T-helper 9 cell (primary cell): ENCODE data around the gene HAPSTR1.
A peak's percentile ranks its signal among the peaks of the same experiment; 100 is the strongest.
"Not testable (repeated sequence)": the region's sequence is repeated elsewhere in the genome, so short reads cannot be mapped to it uniquely, and the experiment has no call there.

Source experiments
- DNase-seq: peaks from one replicate; pipeline ENCODE4 v3.0.0-alpha.2; 2020
- total RNA-seq, 2 donors: gene quantifications; one replicate each; lab custom pipeline; 2026; lab: John Stamatoyannopoulos, UW

Gene HAPSTR1, protein sequence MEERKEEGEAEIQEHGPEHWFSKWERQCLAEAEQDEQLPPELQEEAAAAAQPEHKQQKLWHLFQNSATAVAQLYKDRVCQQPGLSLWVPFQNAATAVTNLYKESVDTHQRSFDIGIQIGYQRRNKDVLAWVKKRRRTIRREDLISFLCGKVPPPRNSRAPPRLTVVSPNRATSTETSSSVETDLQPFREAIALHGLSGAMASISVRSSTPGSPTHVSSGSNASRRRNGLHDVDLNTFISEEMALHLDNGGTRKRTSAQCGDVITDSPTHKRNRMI
- total RNA-seq = 209 to 381 reads per million in 2 donors

DNA sequence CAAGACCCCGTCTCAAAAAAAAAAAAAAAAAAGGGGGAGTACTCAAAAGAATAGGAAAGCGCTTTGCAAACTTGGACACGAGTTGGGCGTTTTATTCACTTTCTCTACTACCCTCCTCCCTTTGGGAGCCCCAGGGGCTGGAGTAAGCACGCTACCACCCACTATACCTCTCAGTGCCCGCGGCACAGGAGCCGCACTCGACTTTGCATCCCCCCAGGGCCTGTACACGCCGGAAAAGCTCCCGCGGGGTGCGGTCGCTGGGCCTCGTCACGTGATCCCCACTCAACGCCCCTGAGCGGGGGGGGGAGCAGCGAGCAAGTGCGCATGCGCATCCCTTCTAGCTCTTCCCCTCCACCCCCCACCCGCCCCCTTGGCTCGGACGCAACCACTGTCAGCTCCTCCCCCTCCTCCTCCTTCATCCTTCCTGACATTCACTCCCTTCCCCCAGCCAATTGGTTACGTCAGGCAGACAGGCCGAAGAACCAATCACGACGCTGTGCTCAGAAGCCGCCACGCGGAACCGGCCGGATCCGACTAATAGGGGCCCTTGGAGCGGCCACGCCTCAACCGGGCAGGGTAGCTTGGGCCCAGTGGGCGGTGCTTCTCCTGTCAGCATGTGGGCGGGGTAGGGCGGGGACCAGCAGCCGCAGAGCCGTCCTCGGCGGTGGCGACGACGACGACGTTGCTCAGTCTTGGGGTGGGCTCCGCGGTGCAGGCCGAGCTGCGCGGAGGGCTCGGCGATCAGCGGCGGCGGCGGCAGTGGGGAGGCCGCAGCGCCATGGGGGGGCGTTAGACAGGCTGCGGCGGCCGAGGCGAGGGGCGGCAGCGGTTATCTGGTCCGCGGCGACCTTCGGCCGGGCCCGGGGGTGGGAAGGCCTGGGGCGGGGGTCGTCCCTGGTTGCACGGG, at the start of gene HAPSTR1:
HAPSTR1 (plus strand) TSS at position 685 of the 907 bp plus-strand sequence. CDS start 401 bp downstream, outside the sequence.
- peak; percentile 98 for DNase-seq

DNA sequence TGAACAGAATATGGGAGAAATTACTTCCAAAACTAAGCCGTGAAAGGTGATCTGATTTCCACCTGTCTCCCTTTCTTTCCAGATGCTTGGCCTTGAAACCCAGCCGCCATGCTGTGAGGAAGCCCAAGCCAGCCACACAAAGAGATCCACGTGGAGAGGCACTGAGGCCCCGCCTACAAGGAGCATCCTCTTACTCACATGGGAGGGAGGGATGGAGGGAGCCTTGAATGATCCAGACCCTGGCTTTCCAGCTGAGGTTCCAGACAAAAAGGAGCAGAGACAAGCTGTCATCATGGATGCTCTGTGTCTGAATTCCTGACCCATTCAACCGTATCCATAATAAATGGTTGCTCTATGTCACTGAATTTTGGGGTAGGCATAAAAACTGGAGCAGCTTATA, 48.9 kb upstream of the HAPSTR1 start:
- no peak for DNase-seq

DNA sequence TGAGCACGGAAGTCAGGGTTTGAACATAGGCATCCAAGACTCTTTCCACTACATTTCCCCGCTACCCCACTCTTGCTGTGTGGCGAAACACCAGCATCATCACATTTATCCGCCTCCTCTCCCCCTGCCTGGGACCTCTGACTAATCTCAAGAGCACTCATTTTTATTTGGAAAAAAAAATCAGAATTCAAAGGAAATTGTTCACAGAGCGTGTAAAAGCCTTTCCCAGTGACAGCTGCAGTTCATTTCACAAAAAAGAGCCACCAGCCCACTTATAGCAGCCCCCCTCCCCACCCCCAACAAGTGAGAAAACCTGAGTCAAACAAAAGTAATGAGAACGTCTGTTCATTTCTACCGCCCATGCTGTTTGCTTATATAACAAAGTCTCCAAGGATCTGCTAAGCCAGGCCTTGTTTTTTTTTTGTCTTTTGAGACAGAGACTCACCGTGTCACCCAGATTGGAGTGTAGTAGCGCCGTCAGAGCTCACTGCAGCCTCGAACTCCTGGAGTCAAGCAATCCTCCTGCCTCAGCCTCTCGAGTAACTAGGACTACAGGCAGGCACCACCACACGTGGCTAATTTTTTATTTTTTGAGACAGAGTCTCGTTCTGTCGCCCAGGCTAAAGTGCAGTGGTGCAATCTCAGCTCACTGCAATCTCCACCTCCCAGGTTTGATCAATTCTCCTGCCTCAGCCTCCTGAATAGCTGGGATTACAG, 48.3 kb upstream of the HAPSTR1 start:
- no peak for DNase-seq

DNA sequence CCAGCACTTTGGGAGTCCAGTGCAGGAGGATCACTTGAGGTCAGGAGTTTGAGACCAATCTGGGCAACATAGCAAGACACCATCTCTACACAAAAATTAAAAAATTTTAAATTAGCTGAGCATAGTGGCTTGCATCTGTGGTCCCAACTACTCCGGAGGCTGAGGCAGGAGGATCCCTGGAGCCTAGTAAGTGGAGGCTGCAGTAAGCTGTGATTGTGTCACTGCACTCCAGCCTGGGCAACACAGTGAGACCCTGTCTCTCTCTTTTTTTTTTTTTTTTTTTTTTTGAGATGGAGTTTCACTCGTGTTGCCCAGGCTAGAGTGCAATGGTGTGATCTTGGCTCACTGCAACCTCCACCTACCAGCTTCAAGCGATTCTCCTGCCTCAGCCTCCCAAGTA, 45.9 kb upstream of the HAPSTR1 start:
- not testable (repeated sequence) for DNase-seq

DNA sequence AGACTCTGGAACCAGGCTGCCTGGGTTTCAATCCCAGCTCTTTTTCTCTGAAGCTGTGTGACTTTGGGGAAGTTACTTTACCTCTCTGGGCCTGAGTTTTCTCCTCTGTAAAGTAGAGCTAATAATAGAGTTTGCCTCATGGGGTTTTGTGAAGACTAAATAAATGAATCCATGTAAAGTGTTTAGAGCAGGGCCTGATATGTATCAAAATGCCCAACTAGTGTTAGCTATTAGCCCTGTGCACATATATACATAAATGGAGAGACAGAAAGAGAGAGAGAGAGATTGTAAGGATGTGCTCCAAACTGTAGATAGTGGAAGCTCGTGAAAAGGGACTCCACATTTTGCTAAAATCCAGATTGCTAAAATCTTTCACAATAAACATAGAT, 44.8 kb upstream of the HAPSTR1 start:
- no peak for DNase-seq

DNA sequence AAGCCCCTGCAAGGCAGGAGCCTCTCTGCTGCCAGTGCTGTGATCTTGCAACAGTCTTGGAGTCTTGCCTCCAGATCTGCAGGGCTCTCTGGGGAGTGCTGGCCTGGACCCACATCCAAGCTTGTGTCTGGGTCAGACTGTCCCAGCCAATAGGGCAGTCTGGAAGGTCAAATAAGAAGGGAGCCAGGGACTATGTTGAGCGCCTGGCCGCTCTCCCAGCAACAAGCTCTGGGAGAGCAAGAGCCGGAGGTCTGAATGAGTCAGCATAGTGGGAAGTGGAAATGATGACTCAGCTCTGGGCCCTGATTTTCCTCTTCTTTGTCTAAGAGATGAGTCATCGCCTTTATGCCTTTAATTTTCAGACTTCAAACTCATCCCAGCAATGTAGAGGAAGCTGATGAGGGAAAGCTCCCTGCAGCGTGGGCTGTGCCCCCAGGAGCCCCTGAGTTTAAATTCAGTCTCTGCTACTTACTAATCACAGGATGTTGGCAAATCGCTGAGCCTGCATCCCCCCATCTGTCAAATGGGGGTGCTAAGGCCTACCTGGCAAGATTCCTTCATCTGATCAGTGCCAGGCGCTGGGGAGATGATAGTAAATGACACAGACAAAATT, 43.6 kb upstream of the HAPSTR1 start:
- DNase-seq = no peak

DNA sequence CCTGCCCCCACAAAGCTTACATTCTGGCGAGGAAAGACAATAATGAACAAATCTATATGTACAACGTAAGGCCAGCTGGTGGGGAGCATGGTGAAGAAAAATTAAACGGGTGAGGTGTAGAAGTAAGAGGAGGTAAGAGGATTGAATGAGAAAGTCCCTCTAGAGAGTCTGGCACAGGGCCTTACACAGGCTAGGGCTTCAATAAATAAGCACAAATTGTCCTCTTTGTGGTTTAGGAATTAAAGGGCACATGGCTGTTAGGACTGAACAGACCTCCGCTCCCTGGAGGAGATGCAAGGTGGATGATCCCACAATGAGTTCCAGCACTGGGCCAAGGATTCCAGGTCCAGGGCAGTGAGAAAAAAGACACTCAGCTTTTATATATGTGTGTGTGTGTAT, 43.1 kb upstream of the HAPSTR1 start:
- DNase-seq = no peak

DNA sequence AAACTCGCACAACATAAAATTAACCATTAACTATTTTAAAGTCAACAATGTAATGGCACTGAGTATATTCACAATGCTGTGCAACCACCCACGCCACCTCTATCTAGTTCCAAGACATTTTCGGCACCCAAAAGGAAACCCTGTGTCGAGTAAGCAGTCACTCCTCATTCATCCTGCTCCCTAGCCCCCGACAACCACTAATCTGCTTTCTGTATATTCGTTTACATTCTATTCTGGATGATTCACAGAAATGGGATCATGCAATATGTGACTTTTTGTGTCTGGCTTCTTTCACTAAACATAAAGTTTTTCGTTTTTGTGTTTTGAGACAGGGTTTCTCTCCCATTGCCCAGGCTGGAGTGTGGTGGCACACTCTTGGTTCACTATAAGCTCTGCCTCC, 42.2 kb upstream of the HAPSTR1 start:
- no peak for DNase-seq

DNA sequence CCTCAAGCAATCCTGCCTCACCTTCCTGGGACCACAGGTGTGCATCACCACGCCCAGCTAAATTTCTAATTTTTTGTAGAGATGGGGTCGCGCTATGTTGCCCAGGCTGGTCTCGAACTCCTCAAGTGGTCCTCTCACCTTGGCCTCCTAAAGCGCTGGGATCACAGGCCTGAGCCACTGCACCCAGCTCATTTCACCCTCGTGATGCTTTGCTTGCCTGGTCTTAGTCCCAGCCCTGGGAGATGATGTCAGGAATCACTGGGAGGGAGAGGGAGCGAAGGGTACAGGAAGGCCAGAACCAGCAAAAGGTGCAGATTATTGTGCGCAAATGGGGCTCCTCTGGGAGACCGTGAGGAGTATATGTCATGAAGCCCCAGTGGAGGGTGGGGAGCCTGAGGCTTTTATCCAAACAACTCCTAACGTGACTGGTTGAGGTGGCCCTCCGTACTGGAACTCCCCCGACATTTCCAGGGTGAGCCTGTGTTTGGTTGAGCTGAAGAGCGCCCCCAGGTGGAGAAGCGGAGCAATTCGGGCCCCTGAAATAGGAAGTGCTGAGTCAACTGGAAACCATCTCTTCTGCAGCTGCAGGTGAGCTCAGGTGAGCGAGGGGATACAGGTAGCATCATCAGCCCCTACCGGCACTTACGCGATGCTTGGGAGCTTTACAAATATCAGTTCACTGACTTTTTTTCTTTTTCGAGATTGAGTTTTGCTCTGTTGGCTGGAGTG, 41.2 kb upstream of the HAPSTR1 start:
- no peak for DNase-seq

DNA sequence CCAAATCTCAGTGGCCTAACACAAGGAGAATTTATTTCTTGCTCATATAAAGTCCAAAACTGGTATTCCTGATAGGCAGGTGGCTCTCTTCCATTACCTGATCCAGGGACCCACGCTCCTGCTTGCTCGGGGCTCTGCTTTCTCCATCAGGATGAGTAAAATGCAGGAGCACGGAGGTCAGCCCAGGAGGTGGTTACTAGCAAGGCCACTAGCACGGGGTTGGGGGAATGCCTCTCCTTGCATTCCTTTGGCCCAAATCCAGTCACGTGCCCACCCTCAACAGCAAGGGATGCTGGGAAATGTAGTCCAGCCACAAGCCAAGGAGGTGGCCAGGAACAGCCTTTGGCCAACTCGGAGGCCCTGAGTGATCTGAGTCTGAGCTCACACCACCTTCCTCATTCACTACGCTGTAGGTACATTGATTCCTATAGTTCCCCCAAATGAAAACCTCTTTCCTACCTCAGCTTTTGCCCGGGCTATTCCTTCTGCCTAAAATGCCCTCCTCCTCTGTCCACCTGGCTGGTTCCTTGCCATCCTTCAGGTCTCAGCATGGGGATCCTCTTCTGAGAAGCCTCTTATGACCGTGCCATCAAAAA, 38.3 kb upstream of the HAPSTR1 start:
- no peak for DNase-seq

DNA sequence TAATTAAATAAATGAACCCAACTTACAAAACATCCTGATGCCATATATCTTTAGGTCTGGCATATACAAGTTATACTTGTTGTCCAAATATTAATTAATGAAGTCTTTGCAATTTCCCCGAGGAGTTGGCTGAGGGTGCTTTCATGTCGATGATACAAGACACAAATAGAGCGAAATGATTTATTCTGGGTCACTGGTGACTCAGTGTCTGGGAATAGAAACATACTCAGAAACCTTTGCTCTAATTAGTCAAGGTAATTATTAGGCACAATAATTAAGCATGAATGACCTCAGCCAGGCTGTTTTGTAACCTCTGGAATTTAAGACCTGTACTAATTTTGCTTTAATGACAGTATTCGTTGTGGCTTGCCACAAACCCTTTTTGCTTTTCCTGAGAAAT, 37.0 kb upstream of the HAPSTR1 start:
- no peak for DNase-seq

DNA sequence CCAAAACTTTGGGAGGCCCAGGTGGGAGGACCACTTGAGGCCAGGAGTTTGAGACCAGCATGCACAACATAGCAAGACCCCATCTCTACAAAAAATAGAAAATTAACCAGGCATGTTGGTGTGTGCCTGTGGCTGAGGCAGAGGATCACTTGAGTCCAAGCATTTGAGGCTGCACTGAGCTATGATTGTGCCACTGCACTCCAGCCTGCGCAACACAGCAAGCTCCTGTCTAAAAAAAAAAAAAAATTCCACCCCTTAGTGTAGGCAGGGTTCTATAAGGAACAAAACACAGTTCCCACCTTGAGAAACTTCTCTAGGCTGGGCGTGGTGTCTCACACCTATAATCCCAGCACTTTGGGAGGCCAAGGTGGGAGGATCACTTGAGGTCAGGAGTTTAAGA, 36.3 kb upstream of the HAPSTR1 start:
- no peak for DNase-seq

DNA sequence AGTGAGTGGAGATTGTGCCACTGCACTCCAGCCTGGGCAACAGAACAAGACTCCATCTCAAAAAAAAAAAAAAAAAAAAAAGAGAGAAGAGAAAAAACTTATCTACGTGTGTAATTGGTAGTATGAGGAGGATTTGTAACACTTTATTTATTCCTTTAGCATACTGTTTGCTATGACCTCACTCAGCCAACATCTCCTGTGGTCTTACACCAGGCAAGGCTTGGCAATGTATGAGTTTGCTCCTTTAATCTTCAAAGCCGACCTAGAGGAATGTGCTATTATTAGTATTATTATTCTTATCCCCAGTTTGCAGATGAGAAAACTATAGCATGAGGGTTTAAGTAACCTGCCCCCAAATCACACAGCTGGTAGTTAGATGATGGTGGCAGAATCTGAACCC, 35.8 kb upstream of the HAPSTR1 start:
- DNase-seq = no peak

DNA sequence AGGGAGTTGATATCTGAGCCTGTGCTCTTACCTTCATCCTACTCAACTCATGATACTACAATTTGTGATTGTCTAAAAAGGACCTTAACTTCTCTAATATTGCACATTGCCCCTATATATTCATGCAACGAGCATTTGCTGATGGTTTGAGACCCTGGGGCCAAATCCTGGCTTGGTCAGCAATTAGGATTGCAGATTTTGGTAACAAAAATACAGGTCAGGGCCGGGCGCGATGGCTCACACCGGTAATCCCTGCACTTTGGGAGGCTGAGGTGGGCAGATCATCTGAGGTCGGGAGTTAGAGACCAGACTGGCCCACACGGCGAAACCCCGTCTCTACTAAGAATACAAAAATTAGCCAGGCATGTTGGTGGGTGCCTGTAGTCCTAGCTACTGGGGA, 35.4 kb upstream of the HAPSTR1 start:
- DNase-seq = no peak

DNA sequence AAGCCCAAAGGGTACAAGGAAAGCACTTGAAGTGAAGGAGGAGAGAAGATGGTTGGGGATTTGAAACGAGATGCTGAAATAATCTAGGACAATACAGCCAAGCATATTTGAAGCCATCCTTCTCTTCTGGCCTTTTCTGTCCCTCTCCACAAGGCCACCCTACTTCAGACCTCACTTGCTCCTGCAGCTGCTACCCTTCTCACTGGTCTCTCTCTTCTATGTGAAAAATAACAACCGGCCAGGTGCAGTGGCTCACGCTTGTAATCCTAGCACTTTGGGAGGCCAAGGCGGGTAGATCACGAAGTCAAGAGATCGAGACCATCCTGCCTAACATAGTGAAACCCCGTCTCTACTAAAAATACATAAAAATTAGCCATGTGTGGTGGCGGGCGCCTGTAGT, 33.2 kb upstream of the HAPSTR1 start:
- DNase-seq = no peak

DNA sequence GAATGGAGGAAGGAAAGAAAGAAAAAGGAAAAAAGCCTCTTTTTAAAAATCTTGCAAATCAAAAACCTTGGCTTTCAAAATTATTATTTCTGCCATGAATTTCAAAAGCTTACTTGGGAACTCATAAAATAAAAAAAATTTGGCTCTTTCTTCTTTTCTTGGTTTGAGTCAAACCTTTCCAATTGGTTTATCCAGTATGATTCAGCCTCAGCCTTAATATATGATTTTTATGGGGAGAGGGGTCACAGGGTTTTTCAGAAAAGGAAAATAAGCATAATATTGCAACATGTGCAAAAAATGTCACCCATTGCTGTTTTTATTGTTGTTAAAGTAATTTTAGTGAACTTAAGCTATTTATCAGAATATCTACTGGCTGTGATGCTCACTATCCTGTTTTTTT, 31.2 kb upstream of the HAPSTR1 start:
- no peak for DNase-seq

DNA sequence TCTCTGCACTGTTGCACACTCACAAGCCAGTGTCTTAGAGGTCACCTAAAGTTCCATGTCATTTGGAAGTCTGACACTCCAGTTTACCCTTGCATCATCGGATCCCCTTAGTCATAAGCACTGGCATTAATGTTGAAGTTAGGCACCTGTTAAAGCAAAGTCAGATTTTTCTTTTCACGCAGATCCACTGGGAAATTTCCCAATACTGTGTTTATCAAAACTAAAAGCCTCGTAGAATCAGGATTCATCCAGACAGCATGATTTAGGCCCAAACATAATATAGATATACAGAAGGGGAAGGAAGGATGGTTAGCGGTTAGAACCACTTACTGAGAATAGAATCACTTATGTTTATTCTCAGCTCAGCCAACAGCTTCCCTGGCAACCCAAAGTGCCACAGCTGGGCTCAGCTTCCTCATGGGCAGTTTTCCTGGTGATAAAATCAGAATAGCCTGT, 30.1 kb upstream of the HAPSTR1 start:
- no peak for DNase-seq

DNA sequence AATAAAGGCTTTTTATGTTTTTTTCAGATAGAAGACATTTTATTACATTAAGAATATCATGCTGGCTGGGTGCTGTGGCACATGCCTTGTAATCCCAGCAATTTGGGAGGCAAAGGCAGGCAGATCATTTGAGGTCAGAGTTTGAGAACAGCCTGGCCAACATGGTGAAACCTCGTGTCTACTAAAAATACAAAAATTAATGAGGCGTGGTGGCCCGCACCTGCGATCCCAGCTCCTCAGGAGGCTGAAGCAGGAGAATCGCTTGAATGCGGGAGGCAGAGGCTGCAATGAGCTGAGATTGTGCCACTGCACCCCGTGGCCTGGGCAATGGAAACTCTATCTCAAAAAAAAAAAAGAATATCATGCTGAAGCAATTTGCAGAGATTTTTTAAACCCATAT, 29.1 kb upstream of the HAPSTR1 start:
- DNase-seq = no peak

DNA sequence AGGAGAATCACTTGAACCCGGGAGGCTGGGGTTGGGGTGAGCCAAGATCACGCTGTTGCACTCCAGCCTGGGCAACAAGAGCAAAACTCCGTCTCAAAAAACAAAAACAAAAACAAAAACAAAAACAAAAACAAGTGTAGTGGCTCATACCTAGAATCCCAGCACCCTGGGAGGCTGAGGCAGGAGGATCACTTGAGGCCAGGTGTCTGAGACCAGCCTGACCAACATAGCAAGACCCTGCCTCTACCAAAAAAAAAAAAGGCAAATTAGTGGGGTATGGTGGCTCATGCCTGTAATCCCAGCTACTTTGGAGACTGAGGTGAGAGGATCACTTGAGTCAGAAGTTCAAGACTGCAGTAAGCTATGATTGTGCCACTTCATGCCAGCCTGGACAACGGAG, 26.4 kb upstream of the HAPSTR1 start:
- no peak for DNase-seq

DNA sequence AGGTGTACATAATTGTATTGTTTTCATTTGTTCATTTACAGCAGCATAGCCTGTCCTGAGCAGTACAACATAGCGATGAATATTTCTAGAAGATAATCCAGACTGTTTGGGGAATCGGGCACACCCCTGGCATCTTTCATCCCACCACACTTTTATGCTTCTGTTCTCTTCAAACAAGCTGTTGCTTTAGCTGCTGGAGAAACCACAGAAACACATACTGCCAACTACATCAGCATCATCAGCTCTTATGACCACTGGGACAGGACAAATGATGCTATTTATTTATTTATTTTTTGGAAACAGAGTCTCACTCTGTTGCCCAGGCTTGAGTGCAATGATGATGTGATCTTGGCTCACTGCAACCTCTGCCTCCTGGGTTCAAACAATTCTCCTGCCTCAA, 22.6 kb upstream of the HAPSTR1 start:
- no peak for DNase-seq

DNA sequence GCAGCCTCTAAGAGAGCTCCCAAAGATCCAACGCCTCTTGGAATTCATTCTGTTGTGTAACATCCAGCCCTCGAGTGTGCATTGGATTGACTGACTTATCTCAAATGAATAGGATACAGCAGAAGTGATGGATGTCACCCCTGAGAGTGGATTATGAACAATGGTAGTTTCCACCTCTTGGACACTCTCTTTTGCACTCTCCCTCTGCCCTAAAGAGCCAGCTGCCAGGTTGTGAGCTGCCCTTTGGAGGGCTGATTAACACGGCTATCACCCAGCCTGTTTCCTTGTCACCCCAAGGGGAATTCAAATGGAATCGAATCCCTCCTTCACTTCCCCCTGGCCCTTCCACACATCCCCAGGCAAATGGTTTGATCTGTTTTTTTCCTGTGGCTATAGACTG, 21.2 kb upstream of the HAPSTR1 start:
- no peak for DNase-seq

DNA sequence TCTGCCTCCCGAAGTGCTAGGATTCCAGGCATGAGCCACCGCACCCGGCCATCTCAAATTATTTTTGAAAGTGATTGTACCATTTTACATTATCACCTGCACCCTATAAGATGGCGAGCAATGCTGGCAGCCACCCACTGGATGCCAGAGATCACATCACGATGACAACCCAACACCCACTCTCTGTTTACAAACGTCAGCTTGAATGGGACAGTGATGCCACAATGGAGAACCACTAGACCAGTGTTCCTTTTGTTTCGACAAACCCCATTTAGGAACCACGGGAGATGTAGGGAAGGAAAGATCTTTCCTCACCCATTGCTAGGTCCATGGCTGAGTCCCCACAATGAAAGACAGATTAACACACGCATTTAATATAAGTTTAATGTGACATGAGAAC, 20.1 kb upstream of the HAPSTR1 start:
- no peak for DNase-seq
